GM12878 (cell line): ENCODE results near the gene XPO5. TPM values are rescaled to one million over a fixed set of nuclear protein-coding genes. Genes with fewer than 3 reads are reported as not detected.

Experiments
- ATAC-seq: fragments of 200-7000 bp; cut with Tn5 transposase; 3 replicates; pipeline ENCODE4 v1.9.1; 2020; ENCODE audit warnings: mild to moderate bottlenecking, moderate library complexity
- BruUV-seq: library from RNA; stranded (reverse); fragments of 400-500 nt; replicated peaks from 2 replicates; lab custom pipeline; 2021; lab: Mats Ljungman, UMichigan
- CTCF ChIA-PET: fragments of 300-600 bp; sonication (Branson Sonifier 250); formaldehyde crosslinking; extraction: SDS; loops from one replicate; lab custom pipeline; 2021; ENCODE audit warnings: inconsistent platforms; lab: Yijun Ruan, JAX
- POLR2A ChIA-PET: fragments of 350-600 bp; formaldehyde crosslinking; extraction: SDS; loops from one replicate; lab custom pipeline; 2021; ENCODE audit warnings: inconsistent platforms; lab: Charles Lee
- RAD21 ChIA-PET: fragments of 300-600 bp; sonication (Branson Sonifier 250); formaldehyde crosslinking; loops from one replicate; lab custom pipeline; 2023; ENCODE audit warnings: antibody characterized with exemption; ENCODE audit not compliant: unreplicated experiment; lab: Charles Lee
- SMC1A ChIA-PET: fragments of 300-600 bp; sonication (Branson Sonifier 250); formaldehyde crosslinking; loops from one replicate; lab custom pipeline; 2023; ENCODE audit not compliant: unreplicated experiment, uncharacterized antibody; lab: Charles Lee
- DNase-seq: peaks from one replicate; pipeline ENCODE4 v3.0.0-alpha.2; 2011; ENCODE audit warnings: low read depth, low spot score
- FAIRE-seq: peaks from 3 replicates; lab custom pipeline; 2011; peaks lifted over from hg19 to GRCh38; lab: Jason Lieb, UNC
- H2AFZ ChIP-seq: 2 replicates; pipeline ENCODE4 v1.6.0; 2011; ENCODE audit warnings: low read depth, low read length, control low read depth; ENCODE audit not compliant: control insufficient read depth
- H3K27ac ChIP-seq: 2 replicates; pipeline ENCODE4 v1.5.1; 2011; ENCODE audit warnings: control low read depth; ENCODE audit not compliant: control insufficient read depth, insufficient read depth
- H3K27me3 ChIP-seq, 2 experiments: replicated peaks in 1 of 2; 2 replicates each; pipeline versions ENCODE4 v1.6.0 to v1.6.1; 2011; ENCODE audit warnings: low read length in 1 of 2; ENCODE audit not compliant: control insufficient read depth in 2 of 2, insufficient read depth in 2 of 2
- H3K36me3 ChIP-seq, 2 experiments: 2 replicates each; pipeline ENCODE4 v1.5.1; 2011; ENCODE audit warnings: low read length in 1 of 2; ENCODE audit not compliant: control insufficient read depth in 2 of 2, insufficient read depth in 2 of 2
- H3K4me1 ChIP-seq: 2 replicates; pipeline ENCODE4 v1.6.1; 2011; ENCODE audit warnings: mild to moderate bottlenecking, low read length, moderate library complexity, mixed read lengths; ENCODE audit not compliant: control insufficient read depth, insufficient read depth
- H3K4me2 ChIP-seq: 2 replicates; pipeline ENCODE4 v1.6.0; 2011; ENCODE audit warnings: control low read depth; ENCODE audit not compliant: control insufficient read depth, insufficient read depth
- H3K4me3 ChIP-seq: fragments of 200-600 bp; sonication (generic); 2 replicates; pipeline ENCODE4 v1.5.1; 2016
- H3K79me2 ChIP-seq: 2 replicates; pipeline ENCODE4 v1.6.0; 2011; ENCODE audit warnings: low read length; ENCODE audit not compliant: control insufficient read depth, insufficient read depth
- H3K9ac ChIP-seq: 2 replicates; pipeline ENCODE4 v1.8.0; 2011; ENCODE audit warnings: low read length, control low read depth, mixed read lengths; ENCODE audit not compliant: control insufficient read depth, insufficient read depth
- H3K9me3 ChIP-seq: replicated peaks from 3 replicates; pipeline ENCODE4 v1.5.1; 2011; ENCODE audit warnings: mild to moderate bottlenecking, low read length; ENCODE audit not compliant: control insufficient read depth, insufficient read depth
- H4K20me1 ChIP-seq: 2 replicates; pipeline ENCODE4 v1.6.0; 2011; ENCODE audit not compliant: control insufficient read depth, insufficient read depth
- HDAC2 ChIP-seq: fragments of 200-600 bp; sonication (generic); IDR thresholded peaks from 2 replicates; pipeline ENCODE4 v1.6.1; 2017
- KAT2A ChIP-seq: conservative IDR thresholded peaks from 2 replicates; pipeline ENCODE4 v1.6.1; 2011; ENCODE audit warnings: low read depth, low read length; ENCODE audit not compliant: control insufficient read depth
- POLR2A ChIP-seq: IDR thresholded peaks from 2 replicates; pipeline ENCODE4 v1.6.1; 2011; ENCODE audit warnings: low read depth, mild to moderate bottlenecking, low read length
- RUNX3 ChIP-seq: IDR thresholded peaks from 2 replicates; pipeline ENCODE4 v1.6.1; 2012; ENCODE audit warnings: low read length, inconsistent platforms
- SUZ12 ChIP-seq: fragments of 200-600 bp; sonication (generic); IDR thresholded peaks from one replicate; pipeline ENCODE4 v1.6.1; 2018; ENCODE audit warnings: antibody characterized with exemption, mild to moderate bottlenecking; ENCODE audit not compliant: unreplicated experiment
- WGBS: methylation state at CpG from one replicate; pipeline ENCODE4 v1.1.6; 2016; ENCODE audit warnings: low lambda C conversion rate; ENCODE audit not compliant: insufficient replicate concordance, insufficient coverage; ENCODE audit errors: missing lambda C conversion rate; 5-methylcytosine and 5-hydroxymethylcytosine counted together
- in situ Hi-C: fragments of 300-500 bp; cut with MboI; formaldehyde crosslinking; loops from 9 replicates; pipeline ENCODE4 v1.14.3; 2018; ENCODE audit warnings: mixed read lengths
- intact Hi-C: fragments of 100-400 bp; cut with micrococcal nuclease; formaldehyde crosslinking; loops from one replicate; pipeline ENCODE4 v1.14.2; 2022; ENCODE audit not compliant: unreplicated experiment
- polyA plus RNA-seq, 11 experiments: library from polyadenylated mRNA; depleted of rRNA in 4 of 11; unstranded in 6 of 11; stranded (reverse) in 5 of 11; fragments of >200 nt; fragmentation: Nextera tagmentation in 4 of 11; fragmentation: Illumina TruSeq in 1 of 11; extraction: Ambion mirVana in 4 of 11; extraction: Trizol in 1 of 11; gene quantifications; 1 replicate in 1 of 11; 2 replicates in 10 of 11; pipeline versions ENCODE4 v1.2.1 to v1.2.3, GENCODE V29; 2011 to 2016; ENCODE audit warnings: inconsistent platforms in 2 of 11, missing spikeins in 2 of 11, low read depth in 1 of 11
- total RNA-seq, 4 experiments: library from RNA; depleted of rRNA in 3 of 4; stranded (reverse); fragments of >200 nt in 3 of 4; fragmentation: Illumina TruSeq in 1 of 4; extraction: Trizol in 1 of 4; gene quantifications; 2 replicates each; pipeline versions ENCODE4 v1.2.1 to v1.2.3, GENCODE V29; 2013 to 2021
- TF ChIP-seq, protein P1 (sequence below): IDR thresholded peaks from 2 replicates; pipeline ENCODE4 v1.6.1; 2012; ENCODE audit warnings: low read depth, low read length, improper control_type of control experiment
- TF ChIP-seq, protein P2 (sequence below): fragments of 450-650 bp; IDR thresholded peaks from 2 replicates; pipeline ENCODE4 v1.6.1; 2017; ENCODE audit warnings: low read depth, mild to moderate bottlenecking, moderate library complexity
- TF ChIP-seq, protein P3 (sequence below): fragments of 450-650 bp; IDR thresholded peaks from 2 replicates; pipeline ENCODE4 v1.6.1; 2017; ENCODE audit warnings: mild to moderate bottlenecking, moderate library complexity

XPO5 gene
- total and polyA plus RNA-seq, 10 of the 15 experiments (the other 5 are each of a cell fraction or from before 2014, with no cell fraction given), result 11.3 to 76.0 (median 41.6) TPM

DNA sequence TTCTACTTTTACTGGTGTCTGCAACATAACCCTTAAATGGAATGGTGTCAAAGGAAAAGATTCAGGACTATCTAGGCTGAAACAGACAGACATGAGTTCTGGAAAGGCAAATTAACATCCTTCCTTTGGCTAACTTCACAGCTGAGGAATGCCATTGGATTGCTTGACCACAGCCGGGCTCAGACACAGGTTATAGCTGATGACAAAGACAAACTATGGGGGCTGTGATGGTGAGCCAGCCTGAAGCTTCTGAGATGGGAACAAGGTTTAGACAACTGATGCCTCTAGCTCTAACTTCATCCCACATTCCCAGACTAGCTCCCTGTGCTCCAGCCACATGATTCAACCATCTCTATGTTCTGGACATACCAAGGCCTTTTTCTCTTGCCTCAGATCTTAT lies 43.6 kb downstream of the XPO5 start (continued):
- TF ChIP-seq, protein P1, sequence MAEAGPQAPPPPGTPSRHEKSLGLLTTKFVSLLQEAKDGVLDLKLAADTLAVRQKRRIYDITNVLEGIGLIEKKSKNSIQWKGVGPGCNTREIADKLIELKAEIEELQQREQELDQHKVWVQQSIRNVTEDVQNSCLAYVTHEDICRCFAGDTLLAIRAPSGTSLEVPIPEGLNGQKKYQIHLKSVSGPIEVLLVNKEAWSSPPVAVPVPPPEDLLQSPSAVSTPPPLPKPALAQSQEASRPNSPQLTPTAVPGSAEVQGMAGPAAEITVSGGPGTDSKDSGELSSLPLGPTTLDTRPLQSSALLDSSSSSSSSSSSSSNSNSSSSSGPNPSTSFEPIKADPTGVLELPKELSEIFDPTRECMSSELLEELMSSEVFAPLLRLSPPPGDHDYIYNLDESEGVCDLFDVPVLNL, result no peak
- TF ChIP-seq HDAC2, result no peak
- TF ChIP-seq, protein P2, sequence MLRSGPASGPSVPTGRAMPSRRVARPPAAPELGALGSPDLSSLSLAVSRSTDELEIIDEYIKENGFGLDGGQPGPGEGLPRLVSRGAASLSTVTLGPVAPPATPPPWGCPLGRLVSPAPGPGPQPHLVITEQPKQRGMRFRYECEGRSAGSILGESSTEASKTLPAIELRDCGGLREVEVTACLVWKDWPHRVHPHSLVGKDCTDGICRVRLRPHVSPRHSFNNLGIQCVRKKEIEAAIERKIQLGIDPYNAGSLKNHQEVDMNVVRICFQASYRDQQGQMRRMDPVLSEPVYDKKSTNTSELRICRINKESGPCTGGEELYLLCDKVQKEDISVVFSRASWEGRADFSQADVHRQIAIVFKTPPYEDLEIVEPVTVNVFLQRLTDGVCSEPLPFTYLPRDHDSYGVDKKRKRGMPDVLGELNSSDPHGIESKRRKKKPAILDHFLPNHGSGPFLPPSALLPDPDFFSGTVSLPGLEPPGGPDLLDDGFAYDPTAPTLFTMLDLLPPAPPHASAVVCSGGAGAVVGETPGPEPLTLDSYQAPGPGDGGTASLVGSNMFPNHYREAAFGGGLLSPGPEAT, result no peak
- TF ChIP-seq RUNX3, result no peak
- TF ChIP-seq KAT2A, result no peak

DNA sequence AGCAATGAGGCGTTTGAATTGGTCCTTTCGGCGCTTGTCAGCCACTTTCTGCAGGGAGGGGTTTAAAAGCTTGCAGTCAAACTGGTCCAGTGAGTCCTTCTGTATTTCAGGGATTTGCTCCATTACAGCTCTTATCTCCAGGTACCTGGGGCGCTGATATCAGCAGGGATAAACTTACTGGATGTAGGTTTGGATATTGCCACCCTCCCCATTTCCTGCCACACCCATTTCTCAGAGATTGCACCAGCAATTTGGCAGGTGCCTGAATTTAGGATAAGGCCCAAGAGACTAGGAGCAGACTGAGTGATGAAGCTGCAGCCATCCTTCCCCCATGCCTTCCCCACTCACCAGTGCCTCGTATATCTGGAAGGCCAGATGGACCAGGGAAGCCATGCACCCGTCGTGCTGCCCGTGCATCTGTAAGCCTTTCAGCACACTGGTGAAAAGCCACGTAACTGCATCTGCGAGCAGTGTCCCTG lies 51.3 kb downstream of the XPO5 start:
- Histone ChIP-seq H3K27ac (no peak overlapping the region), H3K9me3 (no peaks in the 10 kb centered on the region), H3K27me3 (no peaks in the 10 kb centered on the region), H3K9ac (no peak overlapping the region), H2AFZ (no peak overlapping the region), H3K36me3 (peaks cover 40 to 45% of the 10 kb centered on the region in 2 experiments), H3K4me3 (no peak overlapping the region), H3K4me2 (no peak overlapping the region), H4K20me1 (no peaks in the 10 kb centered on the region), H3K4me1 (no peaks in the 10 kb centered on the region), H3K79me2 (no peaks in the 10 kb centered on the region)
- no peak for DNase-seq
- SMC1A ChIA-PET, result no interaction called here
- ATAC-seq, result no peak
- TF ChIP-seq, protein P3, sequence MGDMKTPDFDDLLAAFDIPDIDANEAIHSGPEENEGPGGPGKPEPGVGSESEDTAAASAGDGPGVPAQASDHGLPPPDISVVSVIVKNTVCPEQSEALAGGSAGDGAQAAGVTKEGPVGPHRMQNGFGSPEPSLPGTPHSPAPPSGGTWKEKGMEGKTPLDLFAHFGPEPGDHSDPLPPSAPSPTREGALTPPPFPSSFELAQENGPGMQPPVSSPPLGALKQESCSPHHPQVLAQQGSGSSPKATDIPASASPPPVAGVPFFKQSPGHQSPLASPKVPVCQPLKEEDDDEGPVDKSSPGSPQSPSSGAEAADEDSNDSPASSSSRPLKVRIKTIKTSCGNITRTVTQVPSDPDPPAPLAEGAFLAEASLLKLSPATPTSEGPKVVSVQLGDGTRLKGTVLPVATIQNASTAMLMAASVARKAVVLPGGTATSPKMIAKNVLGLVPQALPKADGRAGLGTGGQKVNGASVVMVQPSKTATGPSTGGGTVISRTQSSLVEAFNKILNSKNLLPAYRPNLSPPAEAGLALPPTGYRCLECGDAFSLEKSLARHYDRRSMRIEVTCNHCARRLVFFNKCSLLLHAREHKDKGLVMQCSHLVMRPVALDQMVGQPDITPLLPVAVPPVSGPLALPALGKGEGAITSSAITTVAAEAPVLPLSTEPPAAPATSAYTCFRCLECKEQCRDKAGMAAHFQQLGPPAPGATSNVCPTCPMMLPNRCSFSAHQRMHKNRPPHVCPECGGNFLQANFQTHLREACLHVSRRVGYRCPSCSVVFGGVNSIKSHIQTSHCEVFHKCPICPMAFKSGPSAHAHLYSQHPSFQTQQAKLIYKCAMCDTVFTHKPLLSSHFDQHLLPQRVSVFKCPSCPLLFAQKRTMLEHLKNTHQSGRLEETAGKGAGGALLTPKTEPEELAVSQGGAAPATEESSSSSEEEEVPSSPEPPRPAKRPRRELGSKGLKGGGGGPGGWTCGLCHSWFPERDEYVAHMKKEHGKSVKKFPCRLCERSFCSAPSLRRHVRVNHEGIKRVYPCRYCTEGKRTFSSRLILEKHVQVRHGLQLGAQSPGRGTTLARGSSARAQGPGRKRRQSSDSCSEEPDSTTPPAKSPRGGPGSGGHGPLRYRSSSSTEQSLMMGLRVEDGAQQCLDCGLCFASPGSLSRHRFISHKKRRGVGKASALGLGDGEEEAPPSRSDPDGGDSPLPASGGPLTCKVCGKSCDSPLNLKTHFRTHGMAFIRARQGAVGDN, result no peak
- TF ChIP-seq POLR2A, result peak; percentile 63
- no peak for TF ChIP-seq SUZ12
- WGBS, result 91% methylated on average over 10 of the region's 10 CpGs
- FAIRE-seq, result no peak
- in situ Hi-C loops (no loop called here), intact Hi-C loops (no loop called here)
- RAD21 ChIA-PET, result no interaction called here
- BruUV-seq, result no TSS peak
- POLR2A ChIA-PET, result interaction anchor here (0.7 to 1.5 kb wide), 2 partner anchors 13 to 175 kb away, joined by 3 to 5 read pairs; no protein-coding TSS in a partner anchor
- CTCF ChIA-PET, result interaction anchor here (0.7 kb wide), 1 partner anchor 555 kb away, joined by 3 read pairs; no protein-coding TSS in a partner anchor
